Endothelial cell of umbilical vein (primary cell): Measurements from ENCODE around the gene KCNIP3. TPM values are rescaled to one million over a fixed set of nuclear protein-coding genes. Genes with fewer than 3 reads are reported as not detected.

Experiments used
- BruUV-seq: library from RNA; stranded (reverse); fragments of 400-500 nt; replicated peaks from 2 replicates; lab custom pipeline; 2021; lab: Mats Ljungman, UMichigan
- CTCF ChIA-PET: fragments of 300-600, 350-600 bp; sonication (Branson Sonifier 250); formaldehyde crosslinking; loops from one replicate; lab custom pipeline; 2021; ENCODE audit warnings: antibody characterized with exemption, inconsistent platforms; lab: Charles Lee
- POLR2A ChIA-PET: fragments of 300-600, 350-600 bp; sonication (Branson Sonifier 250); formaldehyde crosslinking; loops from one replicate; lab custom pipeline; 2021; ENCODE audit warnings: antibody characterized with exemption, inconsistent platforms; lab: Charles Lee
- DNase-seq: peaks from one replicate; pipeline ENCODE4 v3.0.0-alpha.2; 2011; ENCODE audit warnings: low read depth, low spot score
- FAIRE-seq: peaks from 2 replicates; lab custom pipeline; 2011; peaks lifted over from hg19 to GRCh38; lab: Jason Lieb, UNC
- H2AFZ ChIP-seq: 2 replicates; pipeline ENCODE4 v1.6.0; 2012; ENCODE audit warnings: low read depth, low read length, control low read depth, inconsistent platforms
- H3K27ac ChIP-seq: 2 replicates; pipeline ENCODE4 v1.5.1; 2011; ENCODE audit warnings: low read depth, mild to moderate bottlenecking, control low read depth, low read length, moderate library complexity; ENCODE audit not compliant: insufficient read depth
- H3K27me3 ChIP-seq, 2 experiments: 2 replicates each; pipeline versions ENCODE4 v1.6.0 to v1.6.1; 2011; ENCODE audit warnings: low read length in 2 of 2, mixed read lengths in 1 of 2; ENCODE audit not compliant: control insufficient read depth in 2 of 2, insufficient read depth in 2 of 2
- H3K36me3 ChIP-seq, 2 experiments: 2 replicates in 1 of 2; 3 replicates in 1 of 2; pipeline ENCODE4 v1.5.1; 2011; ENCODE audit warnings: low read length in 2 of 2, mild to moderate bottlenecking in 1 of 2, moderate library complexity in 1 of 2; ENCODE audit not compliant: control insufficient read depth in 2 of 2, insufficient read depth in 2 of 2; ENCODE audit errors: extremely low read depth in 1 of 2
- H3K4me1 ChIP-seq: 3 replicates; pipeline ENCODE4 v1.5.1; 2011; ENCODE audit warnings: mild to moderate bottlenecking, low read length; ENCODE audit not compliant: control insufficient read depth, insufficient read depth; ENCODE audit errors: extremely low read depth
- H3K4me2 ChIP-seq: 2 replicates; pipeline ENCODE4 v1.6.1; 2011; ENCODE audit warnings: low read length, control low read depth, mixed read lengths; ENCODE audit not compliant: insufficient read depth
- H3K4me3 ChIP-seq, 3 experiments: fragments of 200-600 bp in 1 of 3; sonication (generic), shearing (Covaris generic) in 1 of 3; replicated peaks in 1 of 3; 2 replicates each; pipeline ENCODE4 v1.5.1; 2011 to 2016; ENCODE audit warnings: control low read depth in 3 of 3, low read length in 3 of 3, mild to moderate bottlenecking in 2 of 3, inconsistent platforms in 1 of 3, low read depth in 1 of 3, moderate library complexity in 1 of 3; ENCODE audit not compliant: insufficient read depth in 1 of 3
- H3K79me2 ChIP-seq: 2 replicates; pipeline ENCODE4 v1.6.0; 2012; ENCODE audit warnings: low read length, inconsistent platforms; ENCODE audit not compliant: control insufficient read depth, insufficient read depth
- H3K9ac ChIP-seq: replicated peaks from 2 replicates; pipeline ENCODE3; 2011; ENCODE audit warnings: low read length, control low read depth; ENCODE audit not compliant: insufficient read depth; ENCODE audit errors: extremely low read depth
- H3K9me1 ChIP-seq: replicated peaks from 3 replicates; pipeline ENCODE4 v1.6.0; 2011; ENCODE audit warnings: mild to moderate bottlenecking, low read length; ENCODE audit not compliant: control insufficient read depth, insufficient read depth; ENCODE audit errors: extremely low read depth
- H3K9me3 ChIP-seq: replicated peaks from 2 replicates; pipeline ENCODE4 v1.5.1; 2012; ENCODE audit warnings: low read length, inconsistent platforms; ENCODE audit not compliant: control insufficient read depth, insufficient read depth
- H4K20me1 ChIP-seq: replicated peaks from 2 replicates; pipeline ENCODE3; 2011; ENCODE audit warnings: mild to moderate bottlenecking, low read length; ENCODE audit not compliant: control insufficient read depth, insufficient read depth; ENCODE audit errors: extremely low read depth
- EZH2 ChIP-seq: IDR thresholded peaks from 2 replicates; pipeline ENCODE4 v1.6.1; 2012; ENCODE audit warnings: borderline replicate concordance, low read depth, mild to moderate bottlenecking, moderate library complexity, low read length, inconsistent platforms; ENCODE audit not compliant: severe bottlenecking
- FOS ChIP-seq: IDR thresholded peaks from 2 replicates; pipeline ENCODE4 v1.6.1; 2011; ENCODE audit warnings: mild to moderate bottlenecking, low read length, moderate library complexity, borderline replicate concordance; ENCODE audit not compliant: insufficient read depth
- GATA2 ChIP-seq: IDR thresholded peaks from 2 replicates; pipeline ENCODE4 v1.7.0; 2011; ENCODE audit warnings: low read depth, mild to moderate bottlenecking, moderate library complexity, mixed read lengths, low read length; ENCODE audit not compliant: insufficient read length, insufficient read depth
- JUN ChIP-seq: IDR thresholded peaks from 2 replicates; pipeline ENCODE4 v1.6.1; 2011; ENCODE audit warnings: borderline replicate concordance, low read depth; ENCODE audit not compliant: insufficient read length, insufficient read depth
- MYC ChIP-seq: IDR thresholded peaks from one replicate; pipeline ENCODE4 v1.6.1; 2011; ENCODE audit warnings: mild to moderate bottlenecking, low read depth, low read length
- POLR2A ChIP-seq: IDR thresholded peaks from 2 replicates; pipeline ENCODE4 v1.6.1; 2012; ENCODE audit warnings: low read depth, mild to moderate bottlenecking, control low read depth, low read length
- POLR2AphosphoS5 ChIP-seq: IDR thresholded peaks from 2 replicates; pipeline ENCODE4 v1.6.1; 2012; ENCODE audit warnings: low read depth, mild to moderate bottlenecking, control low read depth, low read length, moderate library complexity; ENCODE audit not compliant: insufficient read depth
- dilution Hi-C: fragments of 300-500 bp; cut with MboI; formaldehyde crosslinking; loops from one replicate; pipeline ENCODE4 v1.15.0; 2019; ENCODE audit warnings: low sequenced_read_pairs; ENCODE audit not compliant: extremely low pct_ligation_motif_present
- intact Hi-C: fragments of 100-400 bp; cut with micrococcal nuclease; formaldehyde crosslinking; loops from one replicate; pipeline ENCODE4 v1.10.0; 2022
- polyA plus RNA-seq, 4 experiments: library from polyadenylated mRNA; depleted of rRNA in 3 of 4; stranded (reverse) in 3 of 4; unstranded in 1 of 4; fragments of >200 nt; gene quantifications; 2 replicates each; pipeline versions ENCODE4 v1.2.1 to v1.2.3, GENCODE V29; 2011 to 2012; ENCODE audit warnings: missing spikeins in 1 of 4
- total RNA-seq: library from RNA; stranded (reverse); gene quantifications from 2 replicates; pipeline ENCODE4 v1.2.3, GENCODE V29; 2021
- TF ChIP-seq, protein P1 (sequence below), 2 donors: IDR thresholded peaks; 1 replicate in 1 of 2; 2 replicates in 1 of 2; pipeline ENCODE4 v1.5.1; 2011; ENCODE audit warnings: low read length in 2 of 2, mild to moderate bottlenecking in 2 of 2, moderate library complexity in 2 of 2, control low read depth in 1 of 2, inconsistent platforms in 1 of 2, low read depth in 1 of 2; ENCODE audit not compliant: insufficient read depth in 1 of 2; ENCODE audit errors: extremely low read depth in 1 of 2

KCNIP3 gene
- total and polyA plus RNA-seq, 2 donors (not counting 3 experiments of a cell fraction or from before 2014, with no cell fraction given): 0.12 to 0.62 TPM

- no TSS peak for BruUV-seq
- no peak for TF ChIP-seq JUN
- TF ChIP-seq POLR2A: no peak
- TF ChIP-seq POLR2AphosphoS5: no peak
- TF ChIP-seq MYC: no peak
- Histone ChIP-seq H3K9me1 (no peaks in the 10 kb centered on the region), H3K4me1 (no peaks in the 10 kb centered on the region), H3K27ac (no peak overlapping the region), H3K9me3 (no peaks in the 10 kb centered on the region), H3K79me2 (no peaks in the 10 kb centered on the region), H3K36me3 (no peaks in the 10 kb centered on the region), H3K4me3 (no peak overlapping the region), H4K20me1 (no peaks in the 10 kb centered on the region), H3K27me3 (peaks cover 1 to 8% of the 10 kb centered on the region in 2 experiments), H2AFZ (no peak overlapping the region), H3K9ac (no peak overlapping the region), H3K4me2 (no peak overlapping the region)
- intact Hi-C loops: no loop called here
- dilution Hi-C loops: no loop called here
- no peak for FAIRE-seq
- ChIA-PET CTCF (interaction anchor here (1.0 to 1.2 kb wide), 2 partner anchors 12 to 56 kb away, joined by 3 to 4 read pairs; no protein-coding TSS in a partner anchor), POLR2A (no interaction called here)
- no peak for DNase-seq
Measured at GRCh38 chr2:95333056-95333455, 35.9 kb downstream of the KCNIP3 start.

DNA sequence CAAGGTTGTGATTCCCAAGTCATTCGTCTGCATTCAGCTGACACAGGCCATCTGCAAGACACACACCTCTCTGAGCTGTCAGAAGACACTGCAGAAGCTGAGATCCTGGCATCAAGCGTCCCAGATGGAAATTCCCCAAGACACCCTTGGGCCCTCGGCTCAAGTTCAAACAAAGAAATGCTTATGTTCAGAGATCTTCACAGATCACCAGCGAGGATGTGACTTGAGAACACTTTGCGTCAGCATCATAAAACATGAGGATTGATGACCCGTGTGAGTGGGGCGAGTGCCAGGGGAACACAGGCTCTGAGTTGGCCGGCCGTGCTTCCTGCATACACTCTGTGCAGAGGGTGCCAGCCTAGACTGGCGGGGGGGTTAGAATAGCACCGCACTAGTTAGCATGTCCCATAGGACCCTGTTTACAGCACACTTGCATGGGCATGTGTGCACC lies 36.8 kb downstream of the KCNIP3 start:
- FAIRE-seq: no peak
- ChIA-PET CTCF (interaction anchor here (1.0 to 1.2 kb wide), 2 partner anchors 11 to 56 kb away, joined by 3 to 4 read pairs; no protein-coding TSS in a partner anchor), POLR2A (no interaction called here)
- intact Hi-C loops: no loop called here
- no peak overlapping the region for H3K4me3 ChIP-seq
- H3K9ac ChIP-seq: no peak overlapping the region
- DNase-seq: no peak
- no peaks in the 10 kb centered on the region for H3K36me3 ChIP-seq
- TF ChIP-seq POLR2A (no peak), POLR2AphosphoS5 (no peak), FOS (no peak), GATA2 (no peak), EZH2 (no peak), MYC (no peak)
- TF ChIP-seq, protein P1, sequence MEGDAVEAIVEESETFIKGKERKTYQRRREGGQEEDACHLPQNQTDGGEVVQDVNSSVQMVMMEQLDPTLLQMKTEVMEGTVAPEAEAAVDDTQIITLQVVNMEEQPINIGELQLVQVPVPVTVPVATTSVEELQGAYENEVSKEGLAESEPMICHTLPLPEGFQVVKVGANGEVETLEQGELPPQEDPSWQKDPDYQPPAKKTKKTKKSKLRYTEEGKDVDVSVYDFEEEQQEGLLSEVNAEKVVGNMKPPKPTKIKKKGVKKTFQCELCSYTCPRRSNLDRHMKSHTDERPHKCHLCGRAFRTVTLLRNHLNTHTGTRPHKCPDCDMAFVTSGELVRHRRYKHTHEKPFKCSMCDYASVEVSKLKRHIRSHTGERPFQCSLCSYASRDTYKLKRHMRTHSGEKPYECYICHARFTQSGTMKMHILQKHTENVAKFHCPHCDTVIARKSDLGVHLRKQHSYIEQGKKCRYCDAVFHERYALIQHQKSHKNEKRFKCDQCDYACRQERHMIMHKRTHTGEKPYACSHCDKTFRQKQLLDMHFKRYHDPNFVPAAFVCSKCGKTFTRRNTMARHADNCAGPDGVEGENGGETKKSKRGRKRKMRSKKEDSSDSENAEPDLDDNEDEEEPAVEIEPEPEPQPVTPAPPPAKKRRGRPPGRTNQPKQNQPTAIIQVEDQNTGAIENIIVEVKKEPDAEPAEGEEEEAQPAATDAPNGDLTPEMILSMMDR (IDR thresholded peaks at IDR 0.05; ENCODE audit: extremely low read depth in 1 of 2, insufficient read depth in 1 of 2, low read depth in 1 of 2, low read length in 2 of 2): no peak
- no peaks in the 10 kb centered on the region for H3K4me1 ChIP-seq
- H3K27ac ChIP-seq: no peak overlapping the region
- dilution Hi-C loops: no loop called here
- no peaks in the 10 kb centered on the region for H3K9me1 ChIP-seq
- H4K20me1 ChIP-seq: no peaks in the 10 kb centered on the region
- H3K79me2 ChIP-seq: no peaks in the 10 kb centered on the region
- no peak overlapping the region for H2AFZ ChIP-seq
- H3K27me3 ChIP-seq: peaks cover 1 to 8% of the 10 kb centered on the region in 2 experiments
- no TSS peak for BruUV-seq
- no peak overlapping the region for H3K4me2 ChIP-seq
- no peaks in the 10 kb centered on the region for H3K9me3 ChIP-seq
